ENCODE data around the gene HOMER3. TPM values are rescaled to one million over a fixed set of nuclear protein-coding genes. Genes with fewer than 3 reads are reported as not detected.

HOMER3 gene
- total RNA-seq, 1 donor from 2014 or later, result 68.9 TPM

- H3K9me3 Mint-ChIP-seq (ENCODE audit: unreplicated experiment), result no peaks in the 10 kb centered on the region
- TF ChIP-seq CTCF (IDR thresholded peaks at IDR 0.05), result no peak
Observed at GRCh38 chr19:18886972-18887371, 54.0 kb downstream of the HOMER3 start.

GRCh38 chr19:18883526-18884304, 57.3 kb downstream of the HOMER3 start:
- Mint-ChIP-seq H3K36me3 (ENCODE audit: unreplicated experiment) (no peaks in the 10 kb centered on the region), H3K4me3 (ENCODE audit: unreplicated experiment) (no peak overlapping the region), H3K27ac (ENCODE audit: unreplicated experiment) (no peak overlapping the region), H3K9me3 (ENCODE audit: unreplicated experiment) (no peaks in the 10 kb centered on the region), H3K27me3 (ENCODE audit: unreplicated experiment) (no peaks in the 10 kb centered on the region), H3K4me1 (ENCODE audit: unreplicated experiment) (no peaks in the 10 kb centered on the region)
- no peak for DNase-seq (ENCODE audit: extremely low spot score, unreplicated experiment)
- TF ChIP-seq CTCF (IDR thresholded peaks at IDR 0.05), result no peak

More at GRCh38 chr19:18886972-18887371, 54.0 kb downstream of the HOMER3 start:
- H3K27me3 Mint-ChIP-seq (ENCODE audit: unreplicated experiment), result no peaks in the 10 kb centered on the region
- no peak for DNase-seq (ENCODE audit: extremely low spot score, unreplicated experiment)
- H3K36me3 Mint-ChIP-seq (ENCODE audit: unreplicated experiment), result no peaks in the 10 kb centered on the region
- H3K27ac Mint-ChIP-seq (ENCODE audit: unreplicated experiment), result no peak overlapping the region
- H3K4me3 Mint-ChIP-seq (ENCODE audit: unreplicated experiment), result no peak overlapping the region
- no peaks in the 10 kb centered on the region for H3K4me1 Mint-ChIP-seq (ENCODE audit: unreplicated experiment)

- H3K36me3 Mint-ChIP-seq (ENCODE audit: unreplicated experiment), result peaks cover 15% of the 10 kb centered on the region
Observed at GRCh38 chr19:18881491-18881890, 59.5 kb downstream of the HOMER3 start.

GRCh38 chr19:18879579-18880373, 61.2 kb downstream of the HOMER3 start:
- no peak overlapping the region for H3K27ac Mint-ChIP-seq (ENCODE audit: unreplicated experiment)
- no peak for TF ChIP-seq CTCF (IDR thresholded peaks at IDR 0.05)
- H3K27me3 Mint-ChIP-seq (ENCODE audit: unreplicated experiment), result no peaks in the 10 kb centered on the region
- peaks cover 6% of the 10 kb centered on the region for H3K9me3 Mint-ChIP-seq (ENCODE audit: unreplicated experiment)
- peaks cover 4% of the 10 kb centered on the region for H3K4me1 Mint-ChIP-seq (ENCODE audit: unreplicated experiment)
- no peak overlapping the region for H3K4me3 Mint-ChIP-seq (ENCODE audit: unreplicated experiment)
- peaks cover 21% of the 10 kb centered on the region for H3K36me3 Mint-ChIP-seq (ENCODE audit: unreplicated experiment)
- DNase-seq (ENCODE audit: extremely low spot score, unreplicated experiment), result no peak

More at GRCh38 chr19:18881491-18881890, 59.5 kb downstream of the HOMER3 start:
- H3K27me3 Mint-ChIP-seq (ENCODE audit: unreplicated experiment), result no peaks in the 10 kb centered on the region
- peaks cover 6% of the 10 kb centered on the region for H3K9me3 Mint-ChIP-seq (ENCODE audit: unreplicated experiment)
- no peak for DNase-seq (ENCODE audit: extremely low spot score, unreplicated experiment)
- TF ChIP-seq CTCF (IDR thresholded peaks at IDR 0.05), result no peak
- H3K4me1 Mint-ChIP-seq (ENCODE audit: unreplicated experiment), result no peaks in the 10 kb centered on the region
- H3K27ac Mint-ChIP-seq (ENCODE audit: unreplicated experiment), result peak overlapping the region; percentile 32
- no peak overlapping the region for H3K4me3 Mint-ChIP-seq (ENCODE audit: unreplicated experiment)

Other genes starting within 250 kb of the HOMER3 start
- 0.13 and 0.57 TPM in 2 replicates for gene COMP, start 149.9 kb downstream of the HOMER3 start, total RNA-seq
- gene UPF1, start 109.3 kb downstream of the HOMER3 start, total RNA-seq, result 58.0 and 64.2 TPM in 2 replicates
- 6.5 and 8.5 TPM in 2 replicates for gene CERS1, start 45.1 kb downstream of the HOMER3 start, total RNA-seq
- gene COPE, start 21.8 kb downstream of the HOMER3 start, total RNA-seq, result 162 and 175 TPM in 2 replicates
- gene DDX49, start 21.5 kb downstream of the HOMER3 start, total RNA-seq, result 59.7 and 63.9 TPM in 2 replicates
- 77.6 and 81.8 TPM in 2 replicates for gene SUGP2, start 92.3 kb upstream of the HOMER3 start, total RNA-seq
- 26.9 and 27.0 TPM in 2 replicates for gene ARMC6, start 92.4 kb upstream of the HOMER3 start, total RNA-seq
- gene SLC25A42, start 122.8 kb upstream of the HOMER3 start, total RNA-seq, result 10.0 and 10.6 TPM in 2 replicates
- 34.3 and 37.5 TPM in 2 replicates for gene TMEM161A, start 197.3 kb upstream of the HOMER3 start, total RNA-seq
- 1.2 and 1.6 TPM in 2 replicates for gene MEF2B, start 229.0 kb upstream of the HOMER3 start, total RNA-seq